Uterus (tissue), 2 donors: Measurements from ENCODE around the gene KCNQ5.

ENCODE experiments used
- POLR2A ChIP-seq, 2 donors: fragments of 450-650 bp; IDR thresholded peaks; one replicate each; pipeline ENCODE4 v1.6.1; 2016; ENCODE audit warnings: antibody characterized with exemption in 2 of 2, mild to moderate bottlenecking in 1 of 2, moderate library complexity in 1 of 2
- TF ChIP-seq, protein P1 (sequence below), 4 experiments: fragments of 200-600 bp in 2 of 4; fragments of 450-650 bp in 2 of 4; sonication (generic) in 2 of 4; IDR thresholded peaks; one replicate each; pipeline ENCODE4 v1.5.1; 2016 to 2019; ENCODE audit warnings: antibody characterized with exemption in 4 of 4, mild to moderate bottlenecking in 2 of 4, moderate library complexity in 1 of 4

- no peak for TF ChIP-seq POLR2A (IDR thresholded peaks at IDR 0.05)
- TF ChIP-seq, protein P1, sequence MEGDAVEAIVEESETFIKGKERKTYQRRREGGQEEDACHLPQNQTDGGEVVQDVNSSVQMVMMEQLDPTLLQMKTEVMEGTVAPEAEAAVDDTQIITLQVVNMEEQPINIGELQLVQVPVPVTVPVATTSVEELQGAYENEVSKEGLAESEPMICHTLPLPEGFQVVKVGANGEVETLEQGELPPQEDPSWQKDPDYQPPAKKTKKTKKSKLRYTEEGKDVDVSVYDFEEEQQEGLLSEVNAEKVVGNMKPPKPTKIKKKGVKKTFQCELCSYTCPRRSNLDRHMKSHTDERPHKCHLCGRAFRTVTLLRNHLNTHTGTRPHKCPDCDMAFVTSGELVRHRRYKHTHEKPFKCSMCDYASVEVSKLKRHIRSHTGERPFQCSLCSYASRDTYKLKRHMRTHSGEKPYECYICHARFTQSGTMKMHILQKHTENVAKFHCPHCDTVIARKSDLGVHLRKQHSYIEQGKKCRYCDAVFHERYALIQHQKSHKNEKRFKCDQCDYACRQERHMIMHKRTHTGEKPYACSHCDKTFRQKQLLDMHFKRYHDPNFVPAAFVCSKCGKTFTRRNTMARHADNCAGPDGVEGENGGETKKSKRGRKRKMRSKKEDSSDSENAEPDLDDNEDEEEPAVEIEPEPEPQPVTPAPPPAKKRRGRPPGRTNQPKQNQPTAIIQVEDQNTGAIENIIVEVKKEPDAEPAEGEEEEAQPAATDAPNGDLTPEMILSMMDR (IDR thresholded peaks at IDR 0.05): no peak
These were observed 316.2 kb downstream of the KCNQ5 start for GRCh38 chr6:72938104-72938503.
